Coronary artery (tissue), 2 donors: Measurements from ENCODE around the gene BIRC5.

Experiments
- DNase-seq: peaks from one replicate; pipeline ENCODE4 v3.0.0-alpha.2; 2017; ENCODE audit warnings: low spot score
- H3K27ac ChIP-seq, 2 donors: fragments of 200-600 bp; sonication (generic); one replicate each; pipeline ENCODE4 v1.5.1; 2016 to 2019
- H3K4me3 ChIP-seq: fragments of 200-600 bp; sonication (generic); 2 replicates; pipeline ENCODE4 v1.5.1; 2016; ENCODE audit warnings: mild to moderate bottlenecking, moderate library complexity
- TF ChIP-seq, protein P1 (sequence below): fragments of 200-600 bp; sonication (generic); IDR thresholded peaks from one replicate; pipeline ENCODE4 v1.5.1; 2019; ENCODE audit warnings: antibody characterized with exemption

BIRC5 gene

DNA sequence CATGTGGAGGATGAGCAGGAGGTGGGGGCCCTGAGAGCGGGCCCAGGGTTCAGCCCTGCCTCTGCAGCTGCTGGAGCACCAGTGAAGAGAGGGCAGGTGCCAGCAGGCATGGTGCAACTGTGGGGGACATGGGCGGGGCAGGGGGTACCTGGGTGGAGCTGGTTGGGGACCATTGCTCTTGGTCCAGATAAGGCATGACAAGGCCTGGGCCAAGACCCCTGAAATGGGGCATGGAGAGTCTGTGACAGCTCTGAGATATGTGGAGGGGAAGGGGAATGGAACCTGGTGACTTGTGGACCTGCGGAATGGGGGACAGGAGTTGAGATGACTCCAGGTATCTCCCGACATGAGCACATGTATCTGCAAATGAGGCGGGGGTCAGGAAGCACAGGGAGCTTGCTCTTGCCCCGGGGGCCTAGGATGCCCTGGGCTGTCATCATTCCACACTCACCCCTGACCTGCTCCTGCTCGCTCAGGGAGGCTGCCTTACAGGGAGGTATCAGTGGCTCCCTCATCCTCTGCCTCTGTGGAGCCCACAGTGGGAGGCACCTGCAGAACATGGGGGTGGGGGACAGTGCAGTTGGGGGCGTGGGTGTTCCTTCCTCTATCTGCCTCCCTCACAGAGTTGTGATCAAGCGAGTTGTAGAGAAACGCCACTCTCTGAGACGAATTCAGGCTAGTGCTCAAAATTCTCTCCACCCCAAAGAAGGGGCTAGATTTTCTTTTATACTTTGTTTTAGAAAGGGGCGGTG lies 57.5 kb downstream of the BIRC5 start:
- TF ChIP-seq, protein P1, sequence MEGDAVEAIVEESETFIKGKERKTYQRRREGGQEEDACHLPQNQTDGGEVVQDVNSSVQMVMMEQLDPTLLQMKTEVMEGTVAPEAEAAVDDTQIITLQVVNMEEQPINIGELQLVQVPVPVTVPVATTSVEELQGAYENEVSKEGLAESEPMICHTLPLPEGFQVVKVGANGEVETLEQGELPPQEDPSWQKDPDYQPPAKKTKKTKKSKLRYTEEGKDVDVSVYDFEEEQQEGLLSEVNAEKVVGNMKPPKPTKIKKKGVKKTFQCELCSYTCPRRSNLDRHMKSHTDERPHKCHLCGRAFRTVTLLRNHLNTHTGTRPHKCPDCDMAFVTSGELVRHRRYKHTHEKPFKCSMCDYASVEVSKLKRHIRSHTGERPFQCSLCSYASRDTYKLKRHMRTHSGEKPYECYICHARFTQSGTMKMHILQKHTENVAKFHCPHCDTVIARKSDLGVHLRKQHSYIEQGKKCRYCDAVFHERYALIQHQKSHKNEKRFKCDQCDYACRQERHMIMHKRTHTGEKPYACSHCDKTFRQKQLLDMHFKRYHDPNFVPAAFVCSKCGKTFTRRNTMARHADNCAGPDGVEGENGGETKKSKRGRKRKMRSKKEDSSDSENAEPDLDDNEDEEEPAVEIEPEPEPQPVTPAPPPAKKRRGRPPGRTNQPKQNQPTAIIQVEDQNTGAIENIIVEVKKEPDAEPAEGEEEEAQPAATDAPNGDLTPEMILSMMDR = no peak
- H3K27ac ChIP-seq = no peak overlapping the region
- no peak overlapping the region for H3K4me3 ChIP-seq
- DNase-seq = no peak

DNA sequence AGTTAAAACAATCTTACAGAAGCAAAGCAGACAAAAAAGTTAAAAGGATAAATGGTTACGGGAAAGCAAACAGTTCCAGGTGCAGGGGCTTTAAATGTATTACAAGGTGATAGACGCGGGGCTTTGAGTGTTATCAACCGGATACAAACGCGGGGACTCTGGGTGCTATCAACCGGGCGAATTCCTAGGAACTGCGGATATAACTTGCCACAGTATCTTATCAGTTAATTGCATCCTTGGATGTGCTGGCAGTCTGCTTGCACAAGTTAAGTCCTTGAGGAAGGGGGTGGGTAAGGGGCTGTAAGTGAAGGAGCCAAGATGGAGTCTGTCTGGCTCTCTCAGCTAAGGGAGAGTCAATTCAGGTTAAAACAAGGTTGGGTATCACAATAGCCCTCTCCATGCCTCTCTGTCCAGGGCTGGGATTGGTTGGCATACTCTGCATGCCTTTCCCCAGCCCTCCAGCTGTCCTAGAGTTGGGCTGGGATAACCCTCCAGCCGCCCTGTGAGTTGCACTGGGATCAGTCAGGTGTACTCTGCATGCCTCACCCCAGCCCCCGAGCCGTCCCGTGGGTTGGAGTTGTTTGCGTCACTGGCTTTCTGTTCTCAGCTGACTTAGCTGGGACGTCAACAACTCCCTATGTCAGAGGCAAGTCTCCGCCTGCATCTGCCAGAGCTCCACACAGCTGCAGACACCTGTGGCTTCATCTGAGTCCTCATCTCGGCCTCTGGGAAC lies 58.3 kb downstream of the BIRC5 start:
- Histone ChIP-seq H3K27ac (no peak overlapping the region), H3K4me3 (no peak overlapping the region)
- DNase-seq = no peak
- TF ChIP-seq, protein P1 = no peak

DNA sequence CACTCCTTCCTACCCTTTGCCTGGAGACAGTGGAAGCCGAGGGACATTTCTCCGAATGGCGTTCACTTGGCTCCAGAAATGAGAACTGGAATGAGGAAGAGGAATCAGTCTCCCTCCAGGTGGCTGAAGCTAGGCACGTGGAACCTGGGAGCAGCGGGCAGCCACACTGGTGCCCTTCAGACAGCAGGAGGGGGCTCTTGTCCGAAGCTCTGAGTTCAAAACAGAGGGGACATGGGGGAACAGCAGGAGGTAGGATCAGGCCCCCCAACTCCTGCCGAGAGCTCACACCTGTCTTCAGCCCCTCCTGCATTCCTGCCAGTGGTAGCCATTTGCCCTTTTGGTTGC lies 58.8 kb downstream of the BIRC5 start:
- Histone ChIP-seq H3K27ac (no peak overlapping the region), H3K4me3 (no peak overlapping the region)
- TF ChIP-seq, protein P1 = no peak
- DNase-seq = no peak

DNA sequence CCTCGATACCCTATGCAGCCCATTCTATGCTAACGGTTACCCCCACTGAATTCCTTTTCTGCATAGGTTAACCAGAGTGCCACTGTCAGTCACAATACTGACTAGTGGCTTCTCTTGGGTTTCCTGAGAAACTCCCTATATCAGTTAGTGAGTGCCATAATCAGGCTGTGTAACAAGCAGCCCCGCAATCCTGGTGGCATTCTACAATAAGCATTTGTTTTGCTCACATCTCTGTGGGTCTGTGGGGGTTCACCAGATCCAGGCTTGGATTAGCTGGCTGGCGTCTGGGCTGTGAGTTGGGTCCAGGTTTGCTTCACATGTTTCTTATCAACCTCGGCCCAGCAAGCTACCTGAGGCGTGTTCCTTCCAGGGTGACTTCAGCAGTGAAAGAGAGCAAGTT lies 59.8 kb downstream of the BIRC5 start:
- TF ChIP-seq, protein P1 = no peak
- no peak for DNase-seq
- H3K4me3 ChIP-seq = no peak overlapping the region
- no peak overlapping the region for H3K27ac ChIP-seq
